Amniotic stem cell (primary cell): ENCODE measurements around the gene NDUFV3.
"Not testable (repeated sequence)": the region's sequence is repeated elsewhere in the genome, so short reads cannot be mapped to it uniquely, and the experiment has no call there.

ENCODE experiments used
- DNase-seq: peaks from one replicate; lab custom pipeline; 2025; lab: John Stamatoyannopoulos, UW

NDUFV3 gene

DNA sequence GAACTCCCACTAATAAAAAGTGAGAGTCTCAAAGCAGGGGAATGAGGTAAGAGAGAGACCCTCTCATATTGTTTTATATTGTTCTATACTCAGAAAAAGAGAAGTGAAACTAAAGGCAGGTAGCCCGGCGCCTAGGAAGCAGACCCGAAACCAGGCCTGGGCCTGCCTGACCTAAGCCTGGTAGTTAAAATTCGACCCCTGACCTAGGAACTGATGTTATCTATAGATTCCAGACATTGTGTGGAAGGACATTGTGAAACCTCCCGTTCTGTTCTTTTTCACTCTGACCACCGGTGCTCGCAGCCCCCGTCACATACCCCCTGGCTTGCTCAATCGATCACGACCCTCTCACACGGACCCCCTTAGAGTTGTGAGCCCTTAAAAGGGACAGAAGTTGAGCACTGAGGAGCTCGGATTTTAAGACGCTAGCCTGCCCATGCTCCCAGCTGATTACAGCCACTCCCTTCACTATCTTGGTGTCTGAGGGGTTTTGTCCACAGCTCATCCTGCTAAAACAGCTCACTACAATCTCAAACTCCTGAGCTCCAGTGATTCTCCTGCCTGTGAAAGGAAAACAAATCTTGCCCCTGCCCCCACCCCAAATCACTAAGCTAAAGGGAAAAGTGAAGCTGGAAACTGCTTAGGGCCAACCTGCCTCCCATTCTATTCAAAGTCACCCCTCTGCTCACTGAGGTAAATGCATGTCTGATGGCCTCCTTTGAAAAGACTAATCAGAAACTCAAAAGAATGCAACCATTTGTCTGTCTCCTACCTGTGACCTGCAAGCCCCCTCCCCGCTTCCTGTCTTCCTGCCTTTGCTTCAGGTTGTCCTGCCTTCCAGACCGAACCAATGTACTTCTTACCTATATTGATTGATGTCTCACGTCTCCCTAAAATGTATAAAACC is 44.2 kb downstream of the NDUFV3 start:
- not testable (repeated sequence) for DNase-seq

- no peak for DNase-seq
Observed at GRCh38 chr21:42937960-42938605, 45.0 kb downstream of the NDUFV3 start.

DNA sequence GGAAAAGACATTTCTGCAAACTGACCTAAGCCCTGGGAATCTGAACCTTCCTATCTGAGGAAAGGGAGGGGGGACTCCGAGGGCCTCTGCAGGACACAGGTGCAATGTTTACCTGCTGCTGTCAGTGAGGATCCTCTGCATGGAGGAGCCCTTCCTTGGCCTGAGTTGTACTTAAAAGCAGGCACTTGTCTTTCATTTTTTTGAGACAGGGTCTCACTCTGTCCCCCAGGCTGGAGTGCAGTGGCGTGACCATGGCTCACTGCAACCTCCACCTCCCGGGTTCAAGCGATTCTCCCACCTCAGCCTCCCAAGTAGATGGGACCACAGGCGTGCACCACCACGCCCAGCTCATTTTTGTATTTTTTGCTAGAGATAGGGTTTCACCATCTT is 45.5 kb downstream of the NDUFV3 start:
- DNase-seq = not testable (repeated sequence)

GRCh38 chr21:42939582-42940413 is 46.7 kb downstream of the NDUFV3 start:
- peak; percentile 92 for DNase-seq

DNA sequence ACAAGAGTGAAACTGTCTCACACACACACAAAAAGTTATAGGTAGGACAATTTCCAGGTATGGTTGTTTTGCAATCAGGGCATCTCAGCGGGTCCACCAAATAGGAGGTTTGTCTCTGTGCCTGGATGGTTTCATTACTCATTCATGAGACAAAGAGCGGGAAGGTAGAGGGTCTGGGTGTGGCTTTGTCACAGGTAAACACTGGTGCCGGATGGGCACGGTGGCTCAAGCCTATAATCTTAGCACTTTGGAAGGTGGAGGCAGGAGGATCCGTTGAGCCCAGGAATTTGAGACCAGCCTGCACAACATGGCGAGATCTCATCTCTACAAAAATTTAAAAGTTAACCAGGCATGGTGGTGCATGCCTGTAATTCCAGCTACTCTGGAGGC is 48.6 kb downstream of the NDUFV3 start:
- no peak for DNase-seq

DNA sequence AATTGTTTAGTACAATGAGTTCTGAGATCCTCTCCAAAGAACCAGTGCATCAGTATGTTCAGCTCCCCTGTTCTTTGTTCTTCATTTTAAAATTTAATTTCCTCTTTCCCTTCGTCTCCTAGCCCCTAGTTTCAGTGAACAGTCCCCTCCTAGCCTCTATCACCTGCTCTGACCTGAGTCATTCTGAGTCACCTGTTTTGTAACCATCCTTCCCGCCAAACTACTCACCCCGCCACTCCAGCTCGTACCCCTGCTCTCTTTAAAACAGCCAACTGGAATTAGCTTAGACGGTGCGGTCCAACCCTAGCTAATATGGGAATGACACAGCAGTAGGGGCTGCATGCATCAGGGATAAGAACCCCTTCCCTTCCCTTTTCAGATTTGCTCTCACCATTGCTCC is 49.1 kb downstream of the NDUFV3 start:
- DNase-seq = no peak

GRCh38 chr21:42949094-42949755 is 56.1 kb downstream of the NDUFV3 start:
- not testable (repeated sequence) for DNase-seq

GRCh38 chr21:42951193-42951592 is 58.1 kb downstream of the NDUFV3 start:
- DNase-seq = not testable (repeated sequence)

DNA sequence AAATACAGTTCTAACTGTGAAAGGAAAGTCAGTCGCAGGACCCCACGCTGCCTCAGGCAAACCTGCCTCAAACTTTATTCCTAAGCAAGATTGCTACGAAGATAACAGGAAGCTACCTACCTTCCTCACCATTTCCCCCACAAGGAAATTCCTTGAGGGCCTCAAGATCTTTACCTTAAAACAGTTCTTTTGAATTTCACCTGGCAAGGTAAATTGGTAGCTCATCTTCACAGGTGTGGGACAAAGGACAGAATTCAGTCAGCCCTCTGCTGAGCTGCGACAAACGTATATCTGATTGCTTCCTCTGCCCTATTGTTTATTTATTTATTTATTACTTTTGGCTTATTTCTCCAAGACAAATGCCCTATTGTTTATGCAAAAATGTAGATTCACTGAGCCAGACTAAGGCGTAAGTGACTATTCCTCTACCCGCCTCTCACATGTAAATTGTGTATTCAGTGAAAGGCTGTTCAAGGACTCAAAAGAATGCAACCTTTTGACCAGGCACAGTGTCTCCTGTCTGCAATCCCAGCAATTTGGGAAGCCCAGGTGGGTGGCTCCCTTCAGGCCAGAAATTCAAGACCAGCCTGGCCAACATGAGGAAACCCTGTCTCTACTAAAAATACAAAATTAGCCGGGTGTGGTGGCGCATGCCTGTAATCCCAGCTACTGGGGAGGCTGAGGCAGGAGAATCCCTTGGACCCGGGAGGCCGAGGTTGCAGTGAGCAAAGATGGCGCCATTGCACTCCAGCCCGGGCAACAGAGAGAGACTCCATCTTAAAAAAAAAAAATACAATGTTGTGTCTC is 63.9 kb downstream of the NDUFV3 start:
- DNase-seq = no peak

DNA sequence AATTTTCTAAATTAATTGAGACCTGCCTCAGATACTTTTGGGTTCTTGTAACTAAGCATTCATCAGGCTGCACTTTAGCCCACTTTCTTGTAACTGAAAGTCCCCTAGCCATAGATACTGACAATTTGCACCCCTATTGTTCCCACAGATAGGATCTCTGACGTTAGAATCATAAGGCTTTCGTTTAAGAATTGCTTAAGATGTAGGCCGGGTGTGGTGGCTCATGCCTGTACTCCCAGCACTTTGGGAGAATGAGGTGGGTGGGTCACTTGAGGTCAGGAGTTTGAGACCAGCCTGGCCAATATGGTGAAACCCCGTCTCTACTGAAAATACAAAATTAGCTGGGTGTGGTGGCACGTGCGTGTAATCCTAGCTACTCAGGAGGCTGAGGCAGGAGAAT is 65.0 kb downstream of the NDUFV3 start:
- not testable (repeated sequence) for DNase-seq

GRCh38 chr21:42959728-42960127 is 66.6 kb downstream of the NDUFV3 start:
- no peak for DNase-seq

GRCh38 chr21:42962380-42963007 is 69.4 kb downstream of the NDUFV3 start:
- DNase-seq = no peak
